HG02571 (cell line): ENCODE results near the gene NBL1.

Experiments used
- ATAC-seq: cut with Tn5 transposase; IDR thresholded peaks from one replicate; pipeline ENCODE4 v1.9.1; 2021; ENCODE audit warnings: mild to moderate bottlenecking, moderate library complexity; ENCODE audit not compliant: unreplicated experiment

The NBL1 gene

GRCh38 chr1:19643602-19644394 lies at the start of gene NBL1:
TSS of gene NBL1 (plus strand) at chr1:19644311. CDS start at chr1:19655031, 10,720 bp downstream.
- no peak for ATAC-seq

- no peak for ATAC-seq
Measured at GRCh38 chr1:19596065-19596713, 47.9 kb upstream of the NBL1 start.

GRCh38 chr1:19596714-19597495 lies 47.2 kb upstream of the NBL1 start:
- ATAC-seq, result peak; percentile 88

DNA sequence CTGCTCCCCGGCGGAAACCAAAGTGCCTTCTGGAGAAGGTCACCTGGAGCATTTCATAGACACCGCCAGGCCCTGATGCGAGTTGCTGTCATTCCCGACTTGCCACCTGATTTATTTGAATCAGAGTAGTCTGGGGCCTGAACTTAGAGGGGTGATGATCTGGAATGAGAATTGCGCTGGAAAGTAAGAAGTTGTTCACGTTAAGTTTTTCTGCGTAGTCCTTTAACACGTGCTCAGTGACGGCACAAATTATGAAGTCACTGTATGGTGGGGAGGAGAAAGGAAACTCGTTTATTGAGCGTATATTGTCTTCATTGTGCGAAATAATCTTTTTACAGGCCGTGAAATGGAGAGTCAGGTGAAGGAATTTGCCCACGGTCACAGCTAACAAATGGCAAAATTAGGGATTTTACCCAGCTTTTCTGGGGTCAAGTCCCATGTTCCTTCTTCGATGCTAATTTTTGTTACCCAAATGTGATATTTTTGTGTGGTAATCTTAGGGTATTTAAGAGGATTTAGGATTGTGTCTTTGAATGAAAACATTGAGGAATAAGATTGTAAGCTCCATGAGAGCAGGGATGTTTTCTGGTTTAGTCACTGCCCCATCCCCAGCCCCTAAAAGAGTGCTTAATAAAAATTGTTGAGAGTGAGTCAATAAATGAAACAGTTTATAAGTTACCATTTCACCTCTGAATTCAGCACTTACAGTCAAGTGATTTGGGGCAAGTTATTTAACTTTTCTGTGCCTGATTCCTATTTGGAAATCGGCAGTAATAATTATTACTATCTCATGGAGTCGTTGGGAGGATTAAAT lies 46.4 kb upstream of the NBL1 start:
- no peak for ATAC-seq

DNA sequence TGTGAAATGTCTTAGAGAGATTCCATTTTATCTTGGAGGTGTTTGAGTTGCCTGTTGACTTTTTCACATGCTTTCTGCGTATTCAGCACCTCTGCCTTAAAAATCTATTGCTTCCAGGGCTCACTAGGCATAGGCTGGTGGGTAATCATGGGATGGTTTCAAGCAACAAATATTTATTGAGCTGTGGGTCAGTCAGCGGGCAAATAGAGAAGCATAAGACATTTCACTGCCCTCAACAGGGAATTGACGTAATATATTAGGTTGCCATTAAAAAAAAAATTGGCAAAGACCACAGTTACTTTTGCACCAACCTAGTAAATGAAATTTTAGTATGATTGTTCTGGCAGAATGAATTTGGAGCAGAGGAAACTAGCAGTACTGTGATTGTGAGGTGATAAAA lies 44.3 kb upstream of the NBL1 start:
- ATAC-seq, result no peak

DNA sequence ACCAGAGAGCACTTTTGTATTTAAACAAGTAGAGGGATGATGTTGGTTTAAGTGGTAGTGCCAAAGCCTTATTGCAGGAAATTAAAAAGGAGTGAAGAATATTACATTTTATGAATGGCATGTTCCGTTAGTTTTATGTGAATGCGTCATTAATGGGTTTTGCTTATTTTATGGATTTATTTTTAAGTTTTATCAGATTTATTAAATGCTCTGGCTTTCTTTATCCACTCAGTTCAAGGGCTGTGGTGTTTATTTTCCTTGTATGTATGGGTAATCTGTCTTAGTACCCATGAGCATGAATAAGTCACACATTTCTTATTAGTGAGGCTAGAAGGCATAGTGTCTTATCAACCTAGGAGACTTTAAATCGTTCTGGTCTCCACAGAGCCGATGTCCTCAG lies 41.6 kb upstream of the NBL1 start:
- ATAC-seq, result no peak

DNA sequence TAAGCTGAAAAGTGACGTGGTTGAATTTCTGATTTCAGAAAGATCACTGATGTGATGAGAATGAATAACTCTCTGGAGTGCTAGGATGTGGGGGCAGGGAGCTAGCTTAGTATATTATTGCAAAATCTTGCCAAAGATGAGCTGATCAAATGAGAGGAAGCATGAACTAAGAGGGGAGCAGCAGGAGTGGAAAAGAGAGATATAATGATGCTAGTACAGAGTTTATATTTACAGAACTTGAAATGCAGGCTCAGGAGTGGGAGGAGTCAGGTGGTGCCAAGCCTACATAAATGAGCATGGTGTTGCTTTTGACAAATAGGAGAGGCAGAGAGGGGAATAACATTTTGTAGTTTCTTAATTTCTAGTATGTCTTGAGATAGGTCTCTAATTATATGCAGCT lies 38.1 kb upstream of the NBL1 start:
- ATAC-seq, result no peak

DNA sequence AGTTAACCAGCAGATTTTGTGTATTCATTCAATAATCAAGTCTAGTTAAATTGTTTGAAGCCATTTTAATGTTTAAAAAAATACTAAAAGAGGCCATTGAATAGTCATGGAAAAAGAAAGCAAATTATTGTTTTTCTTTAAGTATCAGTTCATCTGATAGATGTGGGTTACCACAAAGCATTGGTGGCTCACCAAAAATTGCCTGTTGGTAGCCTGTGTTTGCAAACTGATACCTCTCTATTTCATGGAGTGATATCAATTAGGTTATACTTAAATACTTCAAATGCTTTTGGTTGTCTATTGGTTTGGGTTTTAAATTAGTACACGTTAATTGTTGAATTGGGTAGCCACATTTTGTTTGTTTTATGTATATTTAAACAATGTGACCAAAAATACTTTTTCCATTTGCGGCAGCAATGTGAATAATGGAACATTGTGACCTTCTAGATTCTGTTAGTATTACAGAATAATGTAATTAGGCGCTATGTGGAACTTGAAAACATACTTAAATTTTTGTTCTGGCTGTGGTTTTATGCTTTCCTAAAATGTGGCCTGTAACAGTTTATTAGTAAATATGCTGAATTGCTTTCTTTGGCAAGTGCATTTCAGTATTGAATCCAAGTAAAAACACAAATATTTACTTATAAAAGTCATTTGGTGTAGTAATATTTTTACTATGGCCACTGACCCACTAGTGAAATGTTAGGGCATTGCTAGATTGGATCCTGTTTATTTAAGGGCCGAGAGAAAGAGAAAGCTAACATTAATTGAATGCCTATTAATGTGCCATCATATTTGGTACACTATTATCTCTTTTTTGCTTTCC lies 37.1 kb upstream of the NBL1 start:
- ATAC-seq, result no peak

- ATAC-seq, result no peak
Measured at GRCh38 chr1:19608232-19608631, 35.9 kb upstream of the NBL1 start.

GRCh38 chr1:19610282-19610981 lies 33.7 kb upstream of the NBL1 start:
- ATAC-seq, result no peak

- ATAC-seq, result no peak
Measured at GRCh38 chr1:19612530-19612929, 31.6 kb upstream of the NBL1 start.

DNA sequence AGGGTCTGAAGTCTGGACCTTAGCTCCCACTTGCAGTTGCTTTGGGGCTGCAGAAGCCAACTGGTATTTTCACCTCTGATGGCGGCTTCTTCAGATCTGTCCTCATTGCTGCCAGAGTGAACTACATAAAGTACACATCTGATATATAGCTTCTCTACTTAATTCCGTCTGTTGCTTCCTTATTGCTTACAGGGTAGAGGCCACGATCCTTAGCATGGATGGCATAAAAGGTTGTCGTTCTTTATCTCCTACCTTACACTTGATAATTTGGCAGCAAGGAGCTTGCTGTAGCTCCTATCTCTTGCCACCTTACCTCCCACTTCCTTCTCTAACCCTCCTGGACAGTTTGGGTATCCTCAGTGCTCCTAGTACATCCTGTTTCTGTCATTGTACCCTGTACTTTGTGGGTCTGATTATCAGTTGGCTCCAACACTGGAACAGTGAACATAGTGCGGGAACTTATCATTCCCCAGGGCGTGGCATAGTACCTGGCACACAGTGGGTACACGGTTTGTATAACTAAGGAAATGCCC lies 30.9 kb upstream of the NBL1 start:
- no peak for ATAC-seq

GRCh38 chr1:19615438-19615837 lies 28.7 kb upstream of the NBL1 start:
- ATAC-seq, result no peak

DNA sequence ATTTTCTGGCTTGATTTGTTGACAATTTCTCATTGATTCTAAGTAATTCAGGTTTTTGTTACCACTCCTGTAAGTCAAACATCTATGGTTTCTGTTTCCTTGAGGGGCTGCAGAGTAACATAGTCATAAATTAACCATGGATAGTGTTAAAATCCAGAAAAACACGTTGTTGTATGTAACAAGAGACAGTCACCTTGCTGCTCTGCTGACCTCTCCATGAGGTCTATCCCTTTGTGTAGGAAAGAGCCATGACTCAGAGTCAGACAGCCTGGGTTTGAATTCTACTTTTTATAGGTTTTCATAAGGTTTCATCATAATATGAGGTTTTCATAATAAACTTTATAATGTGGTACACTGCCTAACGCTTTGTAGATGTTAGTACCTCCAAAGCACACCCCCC lies 27.6 kb upstream of the NBL1 start:
- no peak for ATAC-seq

DNA sequence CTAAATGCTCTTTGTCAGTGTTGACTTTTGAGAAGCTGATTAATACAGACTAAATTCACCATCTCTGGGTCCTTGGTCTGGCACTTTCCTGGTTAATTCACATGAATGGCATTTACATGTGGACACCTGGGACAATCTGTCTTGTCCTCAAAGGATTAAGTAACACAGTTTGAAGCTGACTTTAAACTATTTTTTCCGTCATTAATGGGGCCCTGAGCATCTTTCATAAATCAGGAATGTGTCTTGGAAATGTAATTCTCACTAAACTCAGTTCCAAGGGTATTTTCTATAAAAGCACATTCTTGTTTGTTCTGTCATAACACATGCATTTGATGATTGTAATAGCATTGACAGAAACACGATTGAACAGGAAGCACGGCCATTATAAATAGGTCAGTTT lies 26.7 kb upstream of the NBL1 start:
- ATAC-seq, result no peak

GRCh38 chr1:19618428-19618827 lies 25.7 kb upstream of the NBL1 start:
- no peak for ATAC-seq

DNA sequence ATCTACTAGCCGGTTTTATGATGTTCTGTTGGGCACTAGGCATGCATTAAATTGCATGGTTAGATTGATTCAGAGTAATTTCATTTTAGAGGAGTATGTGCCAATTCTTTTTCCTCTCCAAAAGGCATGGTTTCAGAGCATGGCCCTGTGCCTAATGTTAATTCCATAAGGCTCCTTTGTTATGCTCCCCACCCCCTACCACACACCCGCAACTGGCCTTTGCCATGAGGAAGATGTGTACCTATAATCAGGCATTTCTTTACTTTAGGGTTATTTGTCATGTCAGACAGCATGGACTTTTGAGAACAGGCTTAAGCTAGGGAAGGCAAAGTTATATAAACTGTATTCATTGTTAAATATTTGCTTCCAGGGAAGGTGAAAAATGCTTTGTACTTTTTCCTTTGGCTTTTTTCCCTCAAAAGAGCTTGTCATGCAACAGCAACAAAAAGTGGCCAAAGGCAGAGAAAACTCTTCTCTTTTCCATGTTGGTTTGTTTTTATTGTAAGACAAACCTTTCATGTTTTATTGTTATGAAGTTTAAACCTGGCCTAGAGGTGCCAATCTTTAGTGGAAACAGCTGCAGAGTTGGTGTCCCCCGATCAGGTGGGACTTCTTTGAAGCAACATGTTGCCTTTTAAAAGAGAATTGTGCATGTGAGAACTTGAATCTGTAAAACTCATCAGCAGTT lies 24.3 kb upstream of the NBL1 start:
- ATAC-seq, result no peak

DNA sequence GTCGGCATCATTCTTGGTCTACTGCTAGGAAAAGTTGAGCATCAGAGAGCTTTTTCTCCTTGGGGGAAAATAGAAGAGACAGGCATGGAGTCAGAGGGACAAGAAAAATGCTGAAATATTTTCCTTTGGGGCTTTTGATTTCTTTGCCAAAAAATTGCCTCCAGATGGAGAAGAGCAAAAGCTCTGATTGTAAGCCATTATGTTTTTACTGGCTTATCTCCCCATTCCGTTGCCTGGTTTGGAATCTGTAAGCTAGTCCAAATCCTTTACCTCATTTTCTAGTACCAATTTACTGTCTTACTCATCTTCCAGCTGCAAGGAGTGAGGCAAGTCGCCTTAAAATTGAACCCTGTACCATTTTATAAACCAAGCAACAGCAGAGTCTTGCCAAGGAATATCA lies 23.3 kb upstream of the NBL1 start:
- no peak for ATAC-seq
